DMS114 treated with DMSO at 0.1 percent for 48 hours (cell line): ENCODE data around the gene IL9.
"Not testable (repeated sequence)": the region's sequence is repeated elsewhere in the genome, so short reads cannot be mapped to it uniquely, and the experiment has no call there.

Source experiments
- DNase-seq: peaks from one replicate; lab custom pipeline; 2025; ENCODE audit not compliant: unreplicated experiment; lab: John Stamatoyannopoulos, UW

IL9 gene

DNA sequence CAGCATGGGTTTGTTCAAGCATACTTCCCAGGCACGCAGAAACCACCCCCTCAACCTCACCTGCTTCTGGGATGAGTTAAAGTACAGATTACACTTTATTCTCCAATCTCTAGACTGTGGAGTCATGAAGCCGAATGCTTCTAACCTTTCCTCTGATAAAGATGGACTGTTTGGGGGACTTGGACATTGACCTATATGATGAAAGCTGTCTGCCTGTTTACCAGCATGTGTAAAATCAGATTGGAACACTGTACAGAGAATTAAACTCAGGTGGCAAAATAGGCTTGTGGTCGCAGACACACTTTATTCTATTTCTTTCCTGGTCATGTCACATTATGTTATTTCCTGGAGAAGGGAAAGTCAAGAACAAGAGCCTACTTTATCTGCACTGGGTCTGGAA is 25.7 kb downstream of the IL9 start:
- no peak for DNase-seq

DNA sequence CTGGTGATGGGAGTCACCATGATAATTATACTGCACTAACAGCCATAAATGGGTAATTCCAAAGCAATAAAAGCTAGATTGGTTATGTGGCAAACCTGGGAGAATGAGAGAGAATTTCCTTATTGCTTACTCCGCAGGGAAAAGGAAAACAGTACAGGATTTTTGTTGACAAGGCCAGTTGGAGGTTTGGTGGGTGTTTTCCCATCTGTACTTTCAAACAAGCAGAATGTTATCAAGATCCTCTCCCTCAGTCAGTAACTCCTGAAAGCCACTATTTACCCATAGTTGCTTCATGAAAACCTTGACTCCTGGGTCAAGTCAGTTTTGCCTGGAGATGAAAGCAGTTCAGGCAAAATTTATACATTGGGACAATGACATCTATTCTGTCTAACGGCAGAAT is 26.4 kb downstream of the IL9 start:
- no peak for DNase-seq

DNA sequence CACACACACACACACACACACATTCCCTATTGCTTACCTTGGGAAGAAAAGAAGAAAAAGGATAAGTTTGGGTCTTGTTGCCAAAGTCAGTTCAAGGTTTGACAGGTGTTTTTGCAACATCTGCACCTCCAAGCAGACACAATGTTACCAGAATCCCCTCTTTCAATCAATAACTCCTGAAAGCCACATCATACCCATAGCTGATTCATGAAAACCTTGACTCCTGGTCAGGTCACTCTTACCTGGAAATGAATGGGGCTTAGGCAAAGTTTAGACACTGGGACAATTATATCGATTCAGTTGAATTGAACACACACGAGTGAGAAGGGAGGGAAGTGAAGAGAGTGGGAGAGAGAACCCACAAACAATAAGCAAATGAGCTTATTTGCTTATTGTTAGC is 27.0 kb downstream of the IL9 start:
- DNase-seq = no peak

DNA sequence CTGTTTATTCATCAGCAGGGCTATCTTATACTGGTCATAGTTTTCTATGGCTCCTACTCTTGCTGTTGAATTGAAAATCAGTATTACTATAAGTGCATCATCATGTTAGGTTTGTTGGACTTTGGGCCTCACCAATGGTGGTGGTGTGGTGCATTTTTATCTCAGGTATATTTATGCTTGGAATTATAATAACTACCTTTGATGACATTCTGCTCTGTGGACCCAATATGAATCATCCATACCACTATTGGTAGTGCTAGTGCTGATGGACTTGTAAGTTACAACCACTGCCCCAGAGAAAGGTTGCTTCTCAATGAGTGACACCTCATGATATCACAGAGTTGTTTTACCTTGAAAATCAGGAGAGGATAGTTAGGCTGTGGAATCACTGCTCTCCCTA is 28.0 kb downstream of the IL9 start:
- no peak for DNase-seq

DNA sequence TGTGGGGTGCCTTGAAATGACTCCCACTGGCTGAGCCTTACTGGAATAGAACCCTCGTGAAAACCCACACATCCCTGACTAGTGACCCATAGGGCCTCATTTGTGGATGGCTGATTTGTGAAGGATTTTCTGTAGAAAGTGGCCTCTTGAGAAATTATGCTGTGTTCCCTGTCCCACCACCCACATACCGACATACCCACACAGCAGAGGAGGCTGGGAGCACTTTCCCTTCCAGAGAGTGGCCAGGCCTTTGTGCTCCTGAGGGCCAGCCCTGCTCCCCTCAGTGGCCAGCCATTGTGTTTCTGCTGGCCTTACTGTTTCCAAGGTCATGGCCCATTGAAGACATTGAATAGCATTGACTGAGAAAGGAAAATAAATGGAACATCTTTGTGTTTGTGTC is 29.6 kb downstream of the IL9 start:
- DNase-seq = no peak

DNA sequence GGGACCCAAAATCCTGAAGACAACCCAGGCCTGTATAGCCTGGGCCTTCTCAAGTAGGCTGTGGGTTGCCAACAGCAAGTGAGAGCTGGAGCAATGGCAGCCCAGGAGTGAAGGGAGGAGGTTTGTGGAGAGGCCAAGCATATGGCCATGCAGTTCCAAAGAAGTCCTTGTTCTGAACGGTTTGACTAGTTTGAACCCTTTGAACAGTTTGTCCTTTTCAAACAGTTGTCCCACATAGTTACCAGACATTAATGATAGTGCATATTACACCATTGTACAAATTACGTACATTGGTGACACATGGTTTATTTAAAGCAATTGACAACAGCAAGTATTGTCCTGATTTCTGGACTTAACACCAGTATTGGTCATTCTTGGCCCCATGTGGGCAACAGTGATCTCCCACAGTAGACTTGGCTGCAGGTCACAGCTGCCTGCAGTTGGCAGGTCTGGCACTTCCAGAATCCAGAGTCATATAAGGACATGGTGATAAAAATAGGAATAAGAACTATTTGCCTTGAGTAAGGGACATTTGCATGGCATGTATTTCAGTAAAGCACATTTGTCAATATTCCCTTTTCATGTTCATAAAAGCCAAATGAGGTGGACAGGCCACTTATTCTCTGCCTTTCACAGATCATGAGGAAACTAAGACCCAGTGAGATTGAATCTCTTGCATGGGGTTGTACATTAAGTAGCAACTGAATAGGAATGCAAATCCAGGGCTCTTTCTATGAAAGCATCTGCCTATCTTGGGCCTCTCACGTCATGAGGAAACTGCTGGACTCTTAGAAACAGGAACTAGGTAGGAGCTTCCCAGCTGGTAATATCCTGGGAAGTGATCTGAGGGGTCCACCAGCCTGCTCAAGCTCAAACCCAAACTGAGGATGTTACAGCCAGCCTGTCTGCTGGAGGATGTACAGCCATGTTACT is 30.9 kb downstream of the IL9 start:
- DNase-seq = no peak

DNA sequence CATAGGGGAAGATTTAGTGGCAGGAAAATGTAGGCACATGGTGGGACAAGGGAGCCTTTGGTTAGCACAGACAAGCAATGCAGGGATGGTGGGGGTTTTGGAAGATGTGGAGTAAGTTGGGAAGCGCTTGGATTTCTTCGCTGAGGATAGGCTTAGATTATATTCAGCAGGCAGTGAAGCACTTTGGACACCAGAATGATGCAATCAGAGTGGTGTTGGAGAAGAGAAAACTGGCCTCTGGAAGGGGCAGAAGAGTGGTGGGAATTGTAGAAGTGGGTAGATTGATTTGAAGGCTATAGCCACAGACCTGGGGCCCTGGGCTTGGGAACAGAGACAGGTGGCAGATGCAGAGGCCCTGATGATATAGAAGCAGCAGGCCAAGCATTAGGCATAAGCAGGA is 32.9 kb downstream of the IL9 start:
- DNase-seq = no peak

DNA sequence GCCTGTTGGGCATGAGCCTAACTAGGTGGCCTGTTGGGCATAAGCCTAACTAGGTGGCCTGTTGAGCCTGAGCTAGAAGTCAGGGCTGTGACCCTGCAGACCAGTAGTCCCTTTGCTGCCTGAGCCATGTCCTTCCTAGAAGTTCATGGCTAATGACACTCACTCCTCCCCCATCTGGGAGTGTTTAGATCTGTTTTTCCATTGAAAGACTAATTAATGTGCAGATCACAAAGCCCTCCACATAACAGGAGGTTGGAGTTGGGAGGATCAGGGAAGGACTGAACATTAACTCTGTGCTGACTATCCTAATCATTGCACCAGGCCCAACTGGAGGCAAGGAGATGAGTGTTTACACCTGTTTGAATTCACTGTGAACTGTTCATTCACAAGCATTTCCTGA is 33.6 kb downstream of the IL9 start:
- no peak for DNase-seq

DNA sequence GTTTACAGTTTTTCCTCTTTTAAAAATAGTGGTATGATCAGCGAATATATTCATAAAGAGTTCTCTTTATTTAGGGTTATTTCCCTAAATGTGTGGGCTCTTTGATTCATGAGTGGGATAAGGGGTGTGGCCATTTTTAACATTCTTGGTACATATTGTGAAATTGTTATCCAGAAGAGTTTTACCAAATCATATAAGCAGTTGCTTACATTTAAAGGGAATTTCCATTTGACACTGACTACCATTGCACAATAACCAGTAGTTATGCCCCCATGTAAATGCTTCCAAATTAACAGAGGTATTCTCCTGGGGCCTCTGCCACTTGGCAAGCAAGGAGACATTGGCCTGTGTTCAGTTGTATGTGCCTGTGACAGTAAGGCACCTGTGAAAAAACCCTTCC is 34.0 kb downstream of the IL9 start:
- DNase-seq = no peak

DNA sequence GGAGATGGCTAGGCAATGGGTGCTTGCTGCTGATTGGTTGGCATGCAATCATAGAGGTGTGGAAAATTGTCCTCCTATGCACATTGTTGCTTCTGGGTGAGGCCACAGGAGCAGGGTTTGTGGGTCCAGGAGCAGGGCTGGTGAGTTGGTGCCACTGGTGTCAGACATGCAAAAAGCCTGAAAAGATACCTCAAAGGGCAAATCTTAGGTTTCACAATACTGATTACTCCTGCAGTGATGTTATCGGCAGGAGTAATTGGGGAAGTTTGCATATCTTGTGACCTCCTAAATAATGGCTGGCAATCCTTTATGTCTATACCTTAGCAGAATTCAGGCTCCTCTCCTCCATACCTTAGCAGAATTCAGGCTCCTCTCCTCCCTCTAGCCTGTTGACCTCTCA is 36.0 kb downstream of the IL9 start:
- DNase-seq = no peak

DNA sequence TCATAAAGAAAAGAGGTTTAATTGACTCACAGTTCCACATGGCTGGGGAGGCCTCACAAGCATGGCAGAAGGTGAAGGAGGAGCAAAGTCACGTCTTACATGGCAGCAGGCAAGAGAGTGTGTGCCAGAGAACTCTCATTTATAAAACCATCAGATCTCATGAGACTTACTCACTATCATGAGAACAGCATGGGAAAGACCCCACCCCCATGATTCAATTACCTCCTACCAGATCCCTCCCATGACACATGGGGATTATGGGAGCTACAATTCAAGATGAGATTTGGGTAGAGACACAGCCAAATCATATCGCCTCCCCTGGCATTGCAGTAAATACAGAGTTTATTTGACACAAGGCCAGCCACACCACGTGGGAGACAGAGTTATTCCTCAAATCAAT is 36.5 kb downstream of the IL9 start:
- not testable (repeated sequence) for DNase-seq

DNA sequence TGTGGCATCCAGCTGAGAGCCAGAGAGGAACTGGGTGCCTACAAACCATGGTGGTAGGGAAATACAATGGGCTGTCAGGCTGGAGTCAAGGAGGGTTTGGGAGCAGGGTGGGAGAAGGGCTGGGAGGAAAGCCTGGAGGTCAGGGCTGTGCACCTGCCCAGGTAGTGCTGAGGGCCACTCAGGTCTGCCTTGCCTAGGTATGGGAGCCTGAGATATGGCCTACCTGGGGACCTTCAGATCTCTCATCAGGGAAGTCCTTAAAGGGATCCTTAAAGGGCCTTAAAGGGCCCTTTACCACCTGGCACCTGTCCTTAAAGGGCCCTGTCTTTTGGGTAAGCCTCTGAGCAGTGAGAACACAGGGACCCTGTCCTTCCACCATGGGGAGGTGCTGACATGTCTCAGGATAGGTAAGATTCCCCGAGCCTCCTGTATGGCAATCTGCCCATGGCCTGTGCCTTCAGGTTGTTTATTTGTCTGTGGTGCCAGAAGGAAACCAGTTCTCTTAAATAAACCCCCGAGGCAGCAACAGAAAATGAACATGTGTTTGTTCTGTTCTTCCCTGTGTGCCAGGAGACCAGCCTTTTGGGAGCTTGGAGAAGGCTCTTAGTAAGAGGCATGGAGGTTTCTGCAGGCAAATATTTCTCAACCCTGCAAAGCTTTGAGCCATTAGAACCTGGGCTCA is 37.9 kb downstream of the IL9 start:
- no peak for DNase-seq

DNA sequence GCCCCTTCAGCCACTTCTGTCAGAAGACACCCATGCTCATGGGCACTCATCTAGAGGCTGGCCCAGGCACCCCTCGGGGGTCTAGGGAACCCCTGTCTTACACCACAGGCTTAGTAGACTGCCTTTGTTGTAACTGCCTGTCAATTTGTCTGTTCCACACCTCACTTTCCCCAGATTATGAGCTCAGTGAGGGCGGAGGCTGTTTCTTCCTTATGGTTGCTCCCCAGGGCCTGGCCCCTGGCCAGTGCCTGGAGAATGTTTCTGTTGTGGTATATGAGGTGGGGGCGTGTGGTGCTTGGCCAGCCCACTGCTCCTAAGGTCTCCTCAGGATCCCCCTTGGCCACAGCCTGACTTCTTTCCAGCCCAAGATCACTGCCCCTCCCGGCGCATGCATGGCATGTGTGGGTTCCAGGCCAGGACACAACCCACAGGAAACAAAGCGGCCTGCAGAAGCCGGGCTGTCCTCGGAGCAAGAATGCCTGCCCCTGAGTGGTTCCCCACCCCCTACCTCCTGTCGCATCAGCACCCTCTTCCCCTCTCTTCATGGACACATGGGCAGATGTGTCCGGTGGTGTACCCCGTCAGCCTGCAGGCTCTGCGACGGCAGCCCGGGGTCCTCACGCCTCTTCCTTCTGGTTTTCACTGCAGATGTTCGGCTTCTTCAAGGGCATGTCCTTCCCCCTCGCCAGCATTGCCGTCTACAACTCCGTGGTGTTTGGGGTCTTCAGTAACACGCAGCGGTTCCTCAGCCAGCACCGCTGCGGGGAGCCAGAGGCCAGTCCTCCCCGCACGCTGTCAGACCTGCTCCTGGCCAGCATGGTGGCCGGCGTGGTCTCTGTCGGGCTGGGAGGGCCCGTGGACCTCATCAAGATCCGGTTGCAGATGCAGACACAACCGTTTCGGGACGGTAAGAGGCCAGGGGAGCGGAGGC is 43.5 kb downstream of the IL9 start:
- no peak for DNase-seq

DNA sequence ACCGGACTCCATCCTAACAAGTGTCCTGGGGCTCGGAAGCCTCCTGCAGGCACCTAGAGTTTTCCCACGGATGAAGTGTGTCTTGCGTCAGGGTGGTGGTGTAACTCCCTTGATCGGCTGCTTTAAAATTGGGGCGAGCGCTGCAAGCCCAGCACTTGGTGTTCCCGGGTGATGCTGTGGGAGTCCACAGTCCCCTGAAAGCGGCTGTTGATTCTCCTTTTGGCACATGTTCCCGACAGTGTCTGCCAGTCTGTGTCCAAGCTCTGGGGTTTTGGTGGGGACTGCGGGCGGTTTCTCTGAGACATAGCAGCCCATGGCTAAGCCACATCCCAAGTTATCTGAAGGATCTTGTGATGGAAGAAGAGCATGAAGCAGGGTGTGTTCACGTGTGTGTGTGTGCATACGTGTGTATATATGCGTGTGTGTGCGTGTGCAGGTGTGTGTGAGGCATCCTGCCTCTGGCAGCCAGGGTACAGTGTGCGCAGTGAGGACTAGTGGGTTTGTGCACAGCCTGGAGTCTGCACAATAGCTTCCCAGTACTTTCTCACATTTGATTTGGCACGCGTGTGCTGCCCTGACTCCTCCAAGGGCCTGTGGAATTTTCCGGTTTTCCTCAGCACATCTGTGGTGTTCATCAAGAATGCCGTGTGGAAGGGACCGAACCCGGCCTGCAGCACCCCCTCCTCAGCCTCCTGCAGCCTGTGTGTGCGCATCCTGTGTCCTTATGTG is 44.3 kb downstream of the IL9 start:
- no peak for DNase-seq

DNA sequence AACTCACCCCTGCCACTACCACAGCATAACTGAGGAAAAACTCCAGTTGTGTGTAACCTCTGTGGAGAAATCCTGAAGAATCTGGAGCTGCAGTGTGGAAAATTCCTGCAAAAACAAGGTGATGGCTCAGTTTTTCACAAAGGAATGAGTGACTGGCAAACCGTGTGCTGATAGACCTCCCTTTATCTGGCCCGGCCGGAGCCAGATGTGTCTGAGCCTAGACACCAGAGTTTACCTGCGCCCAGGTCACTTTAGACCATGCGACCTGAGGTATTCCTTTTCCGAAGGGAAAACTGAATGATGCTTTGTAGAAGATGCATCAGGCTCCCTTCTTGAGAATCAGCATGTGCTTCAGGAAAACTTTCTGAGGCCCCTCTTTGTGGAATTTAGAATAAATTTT is 45.0 kb downstream of the IL9 start:
- no peak for DNase-seq

DNA sequence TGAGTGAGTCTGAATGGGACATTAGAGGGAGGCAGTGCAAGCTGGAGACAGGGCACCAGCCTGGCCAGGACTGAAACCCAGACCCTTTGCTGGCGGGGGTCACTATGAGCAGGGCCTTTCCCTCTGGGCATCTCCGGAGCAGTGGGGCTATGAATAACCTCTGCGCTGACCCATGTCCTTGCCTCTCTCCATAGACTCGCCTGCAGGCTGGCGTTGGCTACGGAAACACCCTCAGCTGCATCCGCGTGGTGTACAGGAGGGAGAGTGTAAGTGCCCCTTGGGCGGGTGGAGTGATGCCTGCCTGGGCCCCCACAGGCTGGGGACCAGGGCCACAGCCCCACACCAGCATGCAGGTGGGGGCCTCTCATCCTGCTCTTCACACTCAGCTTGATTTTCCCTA is 45.4 kb downstream of the IL9 start:
- DNase-seq = no peak

DNA sequence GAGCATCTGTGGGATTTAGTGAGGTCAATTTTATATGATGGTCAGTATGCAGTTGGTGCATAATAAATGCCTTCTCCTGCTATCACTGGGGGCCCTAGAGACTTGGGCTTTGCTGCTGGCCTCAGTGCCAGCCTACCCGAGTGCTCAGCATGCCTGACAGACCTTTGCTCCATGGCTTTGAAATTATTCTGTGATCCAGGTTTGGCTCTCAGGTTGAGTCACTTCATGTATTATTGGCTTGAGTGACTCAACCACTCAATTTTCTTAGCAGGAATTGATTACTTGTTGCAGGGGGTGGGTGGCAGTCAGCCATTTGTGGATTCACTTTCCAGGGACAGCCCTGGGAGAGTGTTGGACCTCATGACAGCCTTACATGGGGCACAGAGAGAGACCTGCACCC is 47.7 kb downstream of the IL9 start:
- DNase-seq = no peak

DNA sequence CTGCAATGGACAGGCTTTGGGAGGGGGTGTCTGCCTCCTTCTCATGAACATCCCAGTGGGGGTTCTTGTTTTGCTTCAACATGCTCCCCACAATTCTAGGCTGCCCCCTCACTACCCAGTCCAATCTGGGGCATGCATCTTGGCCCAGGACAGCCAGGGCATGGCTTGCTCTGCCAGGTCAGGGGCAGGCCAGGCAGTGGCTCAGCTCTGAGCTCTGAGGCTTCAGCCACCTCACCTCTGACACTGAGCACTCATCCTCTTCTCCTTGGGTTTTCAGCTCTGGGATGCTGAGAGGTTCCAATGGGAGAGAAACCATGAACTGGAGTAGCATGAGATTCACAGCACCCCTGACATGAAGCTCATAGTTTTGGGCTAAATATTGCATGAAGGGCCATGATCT is 49.3 kb downstream of the IL9 start:
- no peak for DNase-seq

DNA sequence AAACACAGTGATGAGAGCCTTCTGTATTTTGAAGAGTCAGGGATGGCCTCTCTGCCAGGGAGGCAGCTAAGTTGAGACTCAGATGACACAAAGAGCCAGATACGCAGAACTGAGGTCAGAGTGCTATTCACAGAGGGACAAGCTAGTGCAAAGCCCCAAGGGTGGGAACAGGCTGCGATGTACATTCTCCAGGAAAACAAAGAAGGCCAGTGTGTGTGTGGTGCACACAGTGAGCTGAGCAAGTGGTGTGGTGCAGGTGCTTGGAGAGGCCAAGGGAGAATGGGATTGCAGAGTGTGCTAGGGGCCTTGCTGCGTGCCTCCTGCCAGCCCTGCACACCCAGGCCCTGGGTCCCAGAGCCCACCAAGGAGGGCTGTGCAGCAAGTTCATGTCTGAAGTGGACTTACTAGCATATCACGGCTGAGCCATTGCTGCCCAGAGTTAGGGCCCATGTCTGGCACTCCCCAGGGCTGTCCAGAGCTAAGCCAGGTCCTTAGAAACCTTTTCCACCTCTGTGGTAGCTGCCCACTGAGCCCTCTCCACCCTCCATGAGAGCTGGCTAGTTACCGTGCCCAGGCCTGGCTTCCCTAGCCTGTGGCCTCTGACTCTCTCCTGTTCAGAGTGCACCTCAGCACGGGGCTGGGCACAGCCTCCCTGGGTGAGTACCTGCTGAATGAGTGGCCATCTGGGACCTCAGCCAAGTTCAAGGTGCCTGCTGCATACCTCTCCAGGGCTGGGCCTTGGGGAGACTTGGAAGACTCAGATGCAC is 51.9 kb downstream of the IL9 start:
- DNase-seq = no peak

DNA sequence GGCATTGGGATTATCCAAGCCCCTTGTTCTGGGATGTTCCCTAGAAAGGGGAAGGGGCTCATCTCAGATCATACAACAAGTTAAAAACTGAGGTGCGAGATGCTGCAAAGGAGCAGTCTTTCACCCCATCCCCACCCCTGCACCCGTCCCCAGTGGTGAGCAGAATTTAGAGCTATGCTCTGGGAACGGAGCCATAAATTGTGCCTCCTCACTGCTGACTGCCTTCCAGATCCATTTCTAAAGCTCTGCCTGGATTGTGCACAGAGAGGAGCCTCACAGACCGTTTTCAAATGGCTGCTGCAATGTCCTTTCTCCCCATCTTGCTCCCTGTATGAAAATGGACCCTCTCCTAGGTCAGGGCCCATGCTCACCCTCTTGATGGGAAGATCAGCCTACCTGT is 52.9 kb downstream of the IL9 start:
- DNase-seq = no peak
